WTC11 (cell line): Measurements from ENCODE around the gene PNMA8C. TPM values are rescaled to one million over a fixed set of nuclear protein-coding genes. Genes with fewer than 3 reads are reported as not detected.

Experiments used
- ATAC-seq: fragments of 200-7000 bp; cut with Tn5 transposase; 2 replicates; pipeline ENCODE4 v1.10.0; 2021; ENCODE audit warnings: mild to moderate bottlenecking, moderate library complexity
- CTCF ChIA-PET: fragments of 300-600 bp; sonication (Branson Sonifier 250); formaldehyde crosslinking; loops from one replicate; lab custom pipeline; 2021; ENCODE audit warnings: antibody characterized with exemption; lab: Charles Lee
- POLR2A ChIA-PET: fragments of 350-600 bp; sonication (Branson Sonifier 250); formaldehyde crosslinking; loops from one replicate; lab custom pipeline; 2021; ENCODE audit warnings: antibody characterized with exemption; lab: Charles Lee
- DNase-seq: peaks from one replicate; pipeline ENCODE4 v3.0.0; 2021; ENCODE audit warnings: low spot score
- H3K27ac Mint-ChIP-seq: 2 replicates; pipeline ENCODE4 v1.8.0; 2021; ENCODE audit warnings: mixed read lengths
- H3K27me3 Mint-ChIP-seq: 2 replicates; pipeline ENCODE4 v1.8.0; 2021; ENCODE audit warnings: low read depth, mild to moderate bottlenecking, moderate library complexity, mixed read lengths
- H3K36me3 Mint-ChIP-seq: 2 replicates; pipeline ENCODE4 v1.8.0; 2021; ENCODE audit warnings: mixed read lengths
- H3K4me1 Mint-ChIP-seq: 2 replicates; pipeline ENCODE4 v1.8.0; 2022; ENCODE audit warnings: mixed read lengths
- H3K4me3 Mint-ChIP-seq: 2 replicates; pipeline ENCODE4 v1.8.0; 2021; ENCODE audit warnings: mild to moderate bottlenecking, moderate library complexity, mixed read lengths
- H3K9me3 Mint-ChIP-seq: 2 replicates; pipeline ENCODE4 v1.8.0; 2021; ENCODE audit warnings: mixed read lengths
- CDX4 ChIP-seq: fragments of 250-450 bp; sonication (Bioruptor Pico); IDR thresholded peaks from 2 replicates; pipeline ENCODE4 v1.9.0; 2021; ENCODE audit warnings: moderate library complexity, mild to moderate bottlenecking, inconsistent platforms, borderline replicate concordance
- CREB1 ChIP-seq: sonication (generic); formaldehyde crosslinking; IDR thresholded peaks from 2 replicates; pipeline ENCODE4 v1.8.0; 2023; ENCODE audit warnings: mild to moderate bottlenecking, missing genetic modification reagents
- ELF4 ChIP-seq: sonication (generic); formaldehyde crosslinking; IDR thresholded peaks from 2 replicates; pipeline ENCODE4 v1.8.1; 2022; ENCODE audit warnings: low read depth, mild to moderate bottlenecking, moderate library complexity, missing genetic modification reagents
- EMX1 ChIP-seq: fragments of 250-450 bp; sonication (Bioruptor Pico); IDR thresholded peaks from 2 replicates; pipeline ENCODE4 v1.8.0; 2021; ENCODE audit warnings: mild to moderate bottlenecking
- FOXK1 ChIP-seq: sonication (generic); formaldehyde crosslinking; IDR thresholded peaks from 2 replicates; pipeline ENCODE4 v1.8.0; 2022; ENCODE audit warnings: mild to moderate bottlenecking, moderate library complexity, missing genetic modification reagents
- GTF2I ChIP-seq: fragments of 250-450 bp; sonication (Bioruptor Pico); conservative IDR thresholded peaks from 2 replicates; pipeline ENCODE4 v1.4.0; 2021; ENCODE audit warnings: mild to moderate bottlenecking
- IRF2 ChIP-seq: sonication (generic); formaldehyde crosslinking; IDR thresholded peaks from 2 replicates; pipeline ENCODE4 v1.8.0; 2022; ENCODE audit warnings: low read depth, missing genetic modification reagents, borderline replicate concordance
- JAZF1 ChIP-seq: fragments of 250-450 bp; sonication (Bioruptor Pico); IDR thresholded peaks from 2 replicates; pipeline ENCODE4 v1.9.0; 2021; ENCODE audit warnings: moderate library complexity, mild to moderate bottlenecking, inconsistent platforms
- MYBL2 ChIP-seq: sonication (generic); formaldehyde crosslinking; IDR thresholded peaks from 2 replicates; pipeline ENCODE4 v1.8.1; 2023; ENCODE audit warnings: mild to moderate bottlenecking, moderate library complexity, missing genetic modification reagents
- OVOL2 ChIP-seq: fragments of 250-450 bp; sonication (Bioruptor Pico); IDR thresholded peaks from 2 replicates; pipeline ENCODE4 v1.9.0; 2021; ENCODE audit warnings: mild to moderate bottlenecking, borderline replicate concordance
- RELA ChIP-seq: sonication (generic); formaldehyde crosslinking; IDR thresholded peaks from 2 replicates; pipeline ENCODE4 v1.8.1; 2022; ENCODE audit warnings: missing genetic modification reagents, mild to moderate bottlenecking, borderline replicate concordance
- TEAD4 ChIP-seq: sonication (generic); formaldehyde crosslinking; IDR thresholded peaks from 2 replicates; pipeline ENCODE4 v1.8.0; 2022; ENCODE audit warnings: mild to moderate bottlenecking, missing genetic modification reagents
- ZNF138 ChIP-seq: sonication (generic); formaldehyde crosslinking; conservative IDR thresholded peaks from 2 replicates; pipeline ENCODE4 v1.8.1; 2022; ENCODE audit warnings: mild to moderate bottlenecking, moderate library complexity, missing genetic modification reagents
- ZNF263 ChIP-seq: sonication (generic); formaldehyde crosslinking; IDR thresholded peaks from 2 replicates; pipeline ENCODE4 v1.8.1; 2022; ENCODE audit warnings: low read depth, mild to moderate bottlenecking, moderate library complexity, missing genetic modification reagents
- ZNF512 ChIP-seq: sonication (generic); formaldehyde crosslinking; IDR thresholded peaks from 2 replicates; pipeline ENCODE4 v1.8.1; 2022; ENCODE audit warnings: missing genetic modification reagents, borderline replicate concordance
- total RNA-seq: library from RNA; stranded (reverse); gene quantifications from 3 replicates; pipeline ENCODE4 v1.2.3, GENCODE V29; 2021
- TF ChIP-seq, protein P1 (sequence below): sonication (generic); formaldehyde crosslinking; IDR thresholded peaks from 2 replicates; pipeline ENCODE4 v1.8.1; 2023; ENCODE audit warnings: mild to moderate bottlenecking, missing genetic modification reagents, borderline replicate concordance
- TF ChIP-seq, protein P2 (sequence below): fragments of 250-450 bp; sonication (Bioruptor Pico); IDR thresholded peaks from 2 replicates; pipeline ENCODE4 v1.9.0; 2021; ENCODE audit warnings: mild to moderate bottlenecking
- TF ChIP-seq, protein P3 (sequence below): sonication (generic); formaldehyde crosslinking; IDR thresholded peaks from 2 replicates; pipeline ENCODE4 v1.8.1; 2022; ENCODE audit warnings: mild to moderate bottlenecking, missing genetic modification reagents, moderate library complexity, borderline replicate concordance
- TF ChIP-seq, protein P4 (sequence below): sonication (generic); formaldehyde crosslinking; IDR thresholded peaks from 2 replicates; pipeline ENCODE4 v1.8.1; 2023; ENCODE audit warnings: mild to moderate bottlenecking, missing genetic modification reagents, moderate library complexity
- TF ChIP-seq, protein P5 (sequence below): fragments of 250-450 bp; sonication (Bioruptor Pico); IDR thresholded peaks from 2 replicates; pipeline ENCODE4 v1.8.0; 2021; ENCODE audit warnings: mild to moderate bottlenecking
- TF ChIP-seq, protein P6 (sequence below): sonication (generic); formaldehyde crosslinking; IDR thresholded peaks from 2 replicates; pipeline ENCODE4 v1.8.1; 2023; ENCODE audit warnings: mild to moderate bottlenecking, missing genetic modification reagents, moderate library complexity

Gene PNMA8C
- total RNA-seq, 1 experiment from 2014 or later, result 1.2 TPM

DNA sequence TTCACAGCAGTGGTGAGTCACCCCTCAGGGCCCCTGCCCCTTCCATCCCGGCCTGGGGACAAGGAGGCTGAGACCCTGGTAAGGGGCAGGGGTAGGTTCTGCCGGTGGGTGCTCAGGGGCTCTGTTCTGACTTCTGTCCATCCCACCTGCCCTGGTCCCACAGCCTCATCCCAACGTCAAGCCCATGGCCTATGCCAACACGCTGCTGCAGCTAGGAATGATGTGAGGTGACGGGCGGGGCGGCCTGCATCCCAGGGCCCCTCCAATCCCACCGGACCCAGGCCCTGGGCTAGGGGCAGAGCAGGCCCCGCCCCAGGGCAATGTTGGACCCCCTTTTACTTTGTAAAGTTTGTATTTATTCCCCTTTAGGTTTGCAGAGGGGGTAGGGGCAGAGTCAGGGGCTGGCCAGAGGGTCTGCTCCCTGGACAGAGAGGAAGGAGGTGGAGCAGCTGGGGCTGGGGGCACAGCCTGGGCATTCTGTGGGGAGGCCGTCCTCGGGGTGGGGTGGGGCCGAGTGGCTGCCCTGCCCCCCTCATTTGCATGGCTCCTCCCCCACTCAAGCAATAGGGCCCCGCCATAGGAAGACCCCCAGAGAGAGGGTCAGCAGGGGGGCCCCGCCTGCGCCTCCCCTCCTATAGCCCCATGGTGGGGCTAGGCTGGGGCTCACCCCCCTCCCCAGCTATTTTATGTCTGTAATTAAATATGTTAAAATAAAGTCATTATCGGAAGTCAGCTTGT, 38.4 kb downstream of the PNMA8C start (continued):
- TF ChIP-seq, protein P1, sequence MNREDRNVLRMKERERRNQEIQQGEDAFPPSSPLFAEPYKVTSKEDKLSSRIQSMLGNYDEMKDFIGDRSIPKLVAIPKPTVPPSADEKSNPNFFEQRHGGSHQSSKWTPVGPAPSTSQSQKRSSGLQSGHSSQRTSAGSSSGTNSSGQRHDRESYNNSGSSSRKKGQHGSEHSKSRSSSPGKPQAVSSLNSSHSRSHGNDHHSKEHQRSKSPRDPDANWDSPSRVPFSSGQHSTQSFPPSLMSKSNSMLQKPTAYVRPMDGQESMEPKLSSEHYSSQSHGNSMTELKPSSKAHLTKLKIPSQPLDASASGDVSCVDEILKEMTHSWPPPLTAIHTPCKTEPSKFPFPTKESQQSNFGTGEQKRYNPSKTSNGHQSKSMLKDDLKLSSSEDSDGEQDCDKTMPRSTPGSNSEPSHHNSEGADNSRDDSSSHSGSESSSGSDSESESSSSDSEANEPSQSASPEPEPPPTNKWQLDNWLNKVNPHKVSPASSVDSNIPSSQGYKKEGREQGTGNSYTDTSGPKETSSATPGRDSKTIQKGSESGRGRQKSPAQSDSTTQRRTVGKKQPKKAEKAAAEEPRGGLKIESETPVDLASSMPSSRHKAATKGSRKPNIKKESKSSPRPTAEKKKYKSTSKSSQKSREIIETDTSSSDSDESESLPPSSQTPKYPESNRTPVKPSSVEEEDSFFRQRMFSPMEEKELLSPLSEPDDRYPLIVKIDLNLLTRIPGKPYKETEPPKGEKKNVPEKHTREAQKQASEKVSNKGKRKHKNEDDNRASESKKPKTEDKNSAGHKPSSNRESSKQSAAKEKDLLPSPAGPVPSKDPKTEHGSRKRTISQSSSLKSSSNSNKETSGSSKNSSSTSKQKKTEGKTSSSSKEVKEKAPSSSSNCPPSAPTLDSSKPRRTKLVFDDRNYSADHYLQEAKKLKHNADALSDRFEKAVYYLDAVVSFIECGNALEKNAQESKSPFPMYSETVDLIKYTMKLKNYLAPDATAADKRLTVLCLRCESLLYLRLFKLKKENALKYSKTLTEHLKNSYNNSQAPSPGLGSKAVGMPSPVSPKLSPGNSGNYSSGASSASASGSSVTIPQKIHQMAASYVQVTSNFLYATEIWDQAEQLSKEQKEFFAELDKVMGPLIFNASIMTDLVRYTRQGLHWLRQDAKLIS (CRISPR knock-in tag), result no peak
- no peak for TF ChIP-seq EMX1 (CRISPR knock-in tag)
- TF ChIP-seq OVOL2 (CRISPR knock-in tag), result no peak
- TF ChIP-seq, protein P2, sequence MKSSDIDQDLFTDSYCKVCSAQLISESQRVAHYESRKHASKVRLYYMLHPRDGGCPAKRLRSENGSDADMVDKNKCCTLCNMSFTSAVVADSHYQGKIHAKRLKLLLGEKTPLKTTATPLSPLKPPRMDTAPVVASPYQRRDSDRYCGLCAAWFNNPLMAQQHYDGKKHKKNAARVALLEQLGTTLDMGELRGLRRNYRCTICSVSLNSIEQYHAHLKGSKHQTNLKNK (CRISPR knock-in tag), result no peak
- no peak for TF ChIP-seq TEAD4 (CRISPR knock-in tag)
- no peak for TF ChIP-seq JAZF1 (CRISPR knock-in tag)
- TF ChIP-seq FOXK1 (CRISPR knock-in tag), result no peak
- TF ChIP-seq, protein P3, sequence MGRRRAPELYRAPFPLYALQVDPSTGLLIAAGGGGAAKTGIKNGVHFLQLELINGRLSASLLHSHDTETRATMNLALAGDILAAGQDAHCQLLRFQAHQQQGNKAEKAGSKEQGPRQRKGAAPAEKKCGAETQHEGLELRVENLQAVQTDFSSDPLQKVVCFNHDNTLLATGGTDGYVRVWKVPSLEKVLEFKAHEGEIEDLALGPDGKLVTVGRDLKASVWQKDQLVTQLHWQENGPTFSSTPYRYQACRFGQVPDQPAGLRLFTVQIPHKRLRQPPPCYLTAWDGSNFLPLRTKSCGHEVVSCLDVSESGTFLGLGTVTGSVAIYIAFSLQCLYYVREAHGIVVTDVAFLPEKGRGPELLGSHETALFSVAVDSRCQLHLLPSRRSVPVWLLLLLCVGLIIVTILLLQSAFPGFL (CRISPR knock-in tag), result no peak

GRCh38 chr19:46388311-46389095, 40.2 kb downstream of the PNMA8C start:
- no peaks in the 10 kb centered on the region for H3K27me3 Mint-ChIP-seq
- ChIA-PET CTCF (interaction anchor here (0.5 kb wide), 1 partner anchor 213 kb away, joined by 3 read pairs; no protein-coding TSS in a partner anchor), POLR2A (no interaction called here)
- peaks cover 3% of the 10 kb centered on the region for H3K4me1 Mint-ChIP-seq
- H3K36me3 Mint-ChIP-seq, result peaks cover 63% of the 10 kb centered on the region
- H3K9me3 Mint-ChIP-seq, result no peaks in the 10 kb centered on the region
- DNase-seq (no peak), ATAC-seq (no peak)
- no peak overlapping the region for H3K4me3 Mint-ChIP-seq
- H3K27ac Mint-ChIP-seq, result no peak overlapping the region
- TF ChIP-seq, protein P3 (CRISPR knock-in tag), result no peak
- TF ChIP-seq JAZF1 (CRISPR knock-in tag) (no peak), MYBL2 (no peak), ZNF263 (CRISPR knock-in tag) (no peak), EMX1 (CRISPR knock-in tag) (no peak), RELA (CRISPR knock-in tag) (no peak), CREB1 (CRISPR knock-in tag) (no peak), GTF2I (CRISPR knock-in tag) (no peak), IRF2 (CRISPR knock-in tag) (no peak), ZNF138 (CRISPR knock-in tag) (no peak), ELF4 (no peak), ZNF512 (CRISPR knock-in tag) (no peak), CDX4 (no peak)
- TF ChIP-seq, protein P4, sequence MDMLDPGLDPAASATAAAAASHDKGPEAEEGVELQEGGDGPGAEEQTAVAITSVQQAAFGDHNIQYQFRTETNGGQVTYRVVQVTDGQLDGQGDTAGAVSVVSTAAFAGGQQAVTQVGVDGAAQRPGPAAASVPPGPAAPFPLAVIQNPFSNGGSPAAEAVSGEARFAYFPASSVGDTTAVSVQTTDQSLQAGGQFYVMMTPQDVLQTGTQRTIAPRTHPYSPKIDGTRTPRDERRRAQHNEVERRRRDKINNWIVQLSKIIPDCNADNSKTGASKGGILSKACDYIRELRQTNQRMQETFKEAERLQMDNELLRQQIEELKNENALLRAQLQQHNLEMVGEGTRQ (CRISPR knock-in tag), result no peak
- TF ChIP-seq, protein P5, sequence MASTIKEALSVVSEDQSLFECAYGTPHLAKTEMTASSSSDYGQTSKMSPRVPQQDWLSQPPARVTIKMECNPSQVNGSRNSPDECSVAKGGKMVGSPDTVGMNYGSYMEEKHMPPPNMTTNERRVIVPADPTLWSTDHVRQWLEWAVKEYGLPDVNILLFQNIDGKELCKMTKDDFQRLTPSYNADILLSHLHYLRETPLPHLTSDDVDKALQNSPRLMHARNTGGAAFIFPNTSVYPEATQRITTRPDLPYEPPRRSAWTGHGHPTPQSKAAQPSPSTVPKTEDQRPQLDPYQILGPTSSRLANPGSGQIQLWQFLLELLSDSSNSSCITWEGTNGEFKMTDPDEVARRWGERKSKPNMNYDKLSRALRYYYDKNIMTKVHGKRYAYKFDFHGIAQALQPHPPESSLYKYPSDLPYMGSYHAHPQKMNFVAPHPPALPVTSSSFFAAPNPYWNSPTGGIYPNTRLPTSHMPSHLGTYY (CRISPR knock-in tag), result no peak
- TF ChIP-seq, protein P6, sequence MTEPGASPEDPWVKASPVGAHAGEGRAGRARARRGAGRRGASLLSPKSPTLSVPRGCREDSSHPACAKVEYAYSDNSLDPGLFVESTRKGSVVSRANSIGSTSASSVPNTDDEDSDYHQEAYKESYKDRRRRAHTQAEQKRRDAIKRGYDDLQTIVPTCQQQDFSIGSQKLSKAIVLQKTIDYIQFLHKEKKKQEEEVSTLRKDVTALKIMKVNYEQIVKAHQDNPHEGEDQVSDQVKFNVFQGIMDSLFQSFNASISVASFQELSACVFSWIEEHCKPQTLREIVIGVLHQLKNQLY (CRISPR knock-in tag), result no peak
